ENCODE measurements around the gene FBXL17. TPM values are rescaled to one million over a fixed set of nuclear protein-coding genes. Genes with fewer than 3 reads are reported as not detected.

FBXL17 gene
- total and polyA plus RNA-seq, 2 of the 4 experiments (the other 2 are of a cell fraction): 3.9 to 8.1 TPM

DNA sequence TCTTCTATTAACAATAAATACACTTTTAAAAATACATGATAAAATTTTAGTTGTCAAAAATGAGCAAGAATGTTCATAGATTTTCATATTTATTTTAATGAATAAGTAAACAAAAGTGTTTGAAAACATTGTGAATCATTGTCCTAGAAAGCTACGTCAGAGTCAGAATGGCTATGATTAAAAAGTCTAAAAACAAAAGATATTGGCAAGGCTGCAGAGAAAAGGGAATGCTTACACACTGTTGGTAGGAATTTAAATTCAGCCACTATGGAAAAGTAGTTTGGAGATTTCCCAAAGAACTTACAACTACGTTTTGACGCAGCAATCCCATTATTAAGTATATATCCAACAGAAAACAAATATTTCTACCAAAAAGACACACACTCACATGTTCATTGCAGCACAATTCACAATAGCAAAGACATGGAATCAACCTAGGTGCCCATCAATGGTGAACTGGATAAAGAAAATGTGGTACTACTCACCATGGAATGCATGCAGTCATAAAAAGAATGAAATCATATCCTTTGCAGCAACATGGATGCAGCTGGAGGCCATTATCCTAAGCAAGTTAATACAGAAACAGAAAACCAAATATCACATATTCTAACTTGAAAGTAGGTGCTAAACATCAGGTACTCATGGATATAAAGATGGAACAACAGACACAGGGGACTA lies 49.2 kb upstream of the FBXL17 start:
- in situ Hi-C loops (cut with MboI; ENCODE audit: low sequenced_read_pairs) (no loop called here), intact Hi-C loops (cut with micrococcal nuclease) (no loop called here), dilution Hi-C loops (cut with HindIII; ENCODE audit: low sequenced_read_pairs, unreplicated experiment) (no loop called here)
- ChIA-PET POLR2A (ENCODE audit: unreplicated experiment) (no interaction called here), CTCF (no interaction called here)
- BruUV-seq (replicated peaks): no TSS peak
- H4K8ac ChIP-seq (ENCODE audit: low read depth in 2 of 2, low read length in 2 of 2): peak overlapping the region in 1 of 2 experiments; percentile 79; a peak in 2 of 4 replicates
- no peaks in the 10 kb centered on the region for H3K79me1 ChIP-seq (ENCODE audit: low read depth in 1 of 2, low read length in 2 of 2)
- H3K14ac ChIP-seq (replicated peaks; ENCODE audit: low read depth, low read length): peak overlapping the region; percentile 79; the same call in 1 of the 2 replicates
- H3K9ac ChIP-seq (ENCODE audit: low read depth, low read length): no peak overlapping the region
- no peak overlapping the region for H3K23ac ChIP-seq (ENCODE audit: low read depth, low read length)
- H4K91ac ChIP-seq (ENCODE audit: insufficient read depth, low read depth, low read length): no peak overlapping the region
- H2AK5ac ChIP-seq (ENCODE audit: low read depth, low read length): no peak overlapping the region
- no peaks in the 10 kb centered on the region for H3K9me1 ChIP-seq (ENCODE audit: insufficient read depth, low read length)
- H3K4me2 ChIP-seq (ENCODE audit: low read depth, low read length): no peak overlapping the region
- no peak overlapping the region for H2AFZ ChIP-seq (replicated peaks; ENCODE audit: low read length, poor library complexity)
- WGBS, 2 experiments (ENCODE audit: extremely low coverage in 2 of 2, insufficient read length in 1 of 2): no CpG with 5 or more reads among the region's 3 CpGs
- H3K56ac ChIP-seq (ENCODE audit: extremely low read depth, insufficient read depth, low read length): no peak overlapping the region
- H3K9me3 ChIP-seq (ENCODE audit: control insufficient read depth, insufficient read depth, low read length): no peaks in the 10 kb centered on the region
- no peak overlapping the region for H3K4me3 ChIP-seq (ENCODE audit: insufficient read depth, low read depth, low read length)
- H3K27me3 ChIP-seq (ENCODE audit: control insufficient read depth, insufficient read depth, low read length): no peaks in the 10 kb centered on the region
- no peak overlapping the region for H2BK120ac ChIP-seq (ENCODE audit: low read depth, low read length)
- H2BK15ac ChIP-seq (ENCODE audit: low read depth, low read length): no peak overlapping the region; the same call in 2 of the 3 replicates
- H2BK5ac ChIP-seq (ENCODE audit: low read depth, low read length, poor library complexity, severe bottlenecking): peak overlapping the region; percentile 65
- no peak for TF ChIP-seq BHLHE40 (IDR thresholded peaks at IDR 0.05; ENCODE audit: low read depth, low read length)
- TF ChIP-seq MAFK (IDR thresholded peaks at IDR 0.05; ENCODE audit: low read depth, low read length): no peak
- TF ChIP-seq MAZ (IDR thresholded peaks at IDR 0.05; ENCODE audit: borderline replicate concordance, low read depth, low read length): no peak
- TF ChIP-seq RFX5 (IDR thresholded peaks at IDR 0.05; ENCODE audit: low read depth, low read length): no peak
- TF ChIP-seq CHD1 (IDR thresholded peaks at IDR 0.05; ENCODE audit: low read depth, low read length): no peak
- no peak for TF ChIP-seq RAD21 (IDR thresholded peaks at IDR 0.05; ENCODE audit: low read length)
- TF ChIP-seq POLR2A (IDR thresholded peaks at IDR 0.05; ENCODE audit: low read depth, low read length): no peak
- TF ChIP-seq, protein P1, sequence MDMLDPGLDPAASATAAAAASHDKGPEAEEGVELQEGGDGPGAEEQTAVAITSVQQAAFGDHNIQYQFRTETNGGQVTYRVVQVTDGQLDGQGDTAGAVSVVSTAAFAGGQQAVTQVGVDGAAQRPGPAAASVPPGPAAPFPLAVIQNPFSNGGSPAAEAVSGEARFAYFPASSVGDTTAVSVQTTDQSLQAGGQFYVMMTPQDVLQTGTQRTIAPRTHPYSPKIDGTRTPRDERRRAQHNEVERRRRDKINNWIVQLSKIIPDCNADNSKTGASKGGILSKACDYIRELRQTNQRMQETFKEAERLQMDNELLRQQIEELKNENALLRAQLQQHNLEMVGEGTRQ (IDR thresholded peaks at IDR 0.05; ENCODE audit: low read depth, low read length): no peak
- TF ChIP-seq CEBPB (IDR thresholded peaks at IDR 0.05; ENCODE audit: low read depth, low read length): no peak
- no peak for TF ChIP-seq RCOR1 (IDR thresholded peaks at IDR 0.05; ENCODE audit: insufficient replicate concordance, low read length)
- TF ChIP-seq, protein P2, sequence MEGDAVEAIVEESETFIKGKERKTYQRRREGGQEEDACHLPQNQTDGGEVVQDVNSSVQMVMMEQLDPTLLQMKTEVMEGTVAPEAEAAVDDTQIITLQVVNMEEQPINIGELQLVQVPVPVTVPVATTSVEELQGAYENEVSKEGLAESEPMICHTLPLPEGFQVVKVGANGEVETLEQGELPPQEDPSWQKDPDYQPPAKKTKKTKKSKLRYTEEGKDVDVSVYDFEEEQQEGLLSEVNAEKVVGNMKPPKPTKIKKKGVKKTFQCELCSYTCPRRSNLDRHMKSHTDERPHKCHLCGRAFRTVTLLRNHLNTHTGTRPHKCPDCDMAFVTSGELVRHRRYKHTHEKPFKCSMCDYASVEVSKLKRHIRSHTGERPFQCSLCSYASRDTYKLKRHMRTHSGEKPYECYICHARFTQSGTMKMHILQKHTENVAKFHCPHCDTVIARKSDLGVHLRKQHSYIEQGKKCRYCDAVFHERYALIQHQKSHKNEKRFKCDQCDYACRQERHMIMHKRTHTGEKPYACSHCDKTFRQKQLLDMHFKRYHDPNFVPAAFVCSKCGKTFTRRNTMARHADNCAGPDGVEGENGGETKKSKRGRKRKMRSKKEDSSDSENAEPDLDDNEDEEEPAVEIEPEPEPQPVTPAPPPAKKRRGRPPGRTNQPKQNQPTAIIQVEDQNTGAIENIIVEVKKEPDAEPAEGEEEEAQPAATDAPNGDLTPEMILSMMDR (conservative IDR thresholded peaks at IDR 0.05; ENCODE audit: low read depth, low read length): no peak
- TF ChIP-seq, protein P3, sequence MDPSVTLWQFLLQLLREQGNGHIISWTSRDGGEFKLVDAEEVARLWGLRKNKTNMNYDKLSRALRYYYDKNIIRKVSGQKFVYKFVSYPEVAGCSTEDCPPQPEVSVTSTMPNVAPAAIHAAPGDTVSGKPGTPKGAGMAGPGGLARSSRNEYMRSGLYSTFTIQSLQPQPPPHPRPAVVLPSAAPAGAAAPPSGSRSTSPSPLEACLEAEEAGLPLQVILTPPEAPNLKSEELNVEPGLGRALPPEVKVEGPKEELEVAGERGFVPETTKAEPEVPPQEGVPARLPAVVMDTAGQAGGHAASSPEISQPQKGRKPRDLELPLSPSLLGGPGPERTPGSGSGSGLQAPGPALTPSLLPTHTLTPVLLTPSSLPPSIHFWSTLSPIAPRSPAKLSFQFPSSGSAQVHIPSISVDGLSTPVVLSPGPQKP (IDR thresholded peaks at IDR 0.05; ENCODE audit: borderline replicate concordance, low read depth, low read length): no peak
- TF ChIP-seq FOS (IDR thresholded peaks at IDR 0.05; ENCODE audit: low read depth, low read length): no peak
- no peak for TF ChIP-seq NFE2L2 (IDR thresholded peaks at IDR 0.05; ENCODE audit: low read depth, low read length)
- TF ChIP-seq MXI1 (IDR thresholded peaks at IDR 0.05; ENCODE audit: borderline replicate concordance, low read depth, low read length): no peak
- DNase-seq (peak; percentile 19), ATAC-seq (ENCODE audit: low read depth) (peak; percentile 35; the same call in 1 of the 2 replicates)
- no peak overlapping the region for H2AK9ac ChIP-seq (replicated peaks; ENCODE audit: low read depth, low read length, poor library complexity)
- H4K5ac ChIP-seq (ENCODE audit: low read depth, low read length): no peak overlapping the region
- no peaks in the 10 kb centered on the region; the same call in 1 of the 2 replicates for H3K4me1 ChIP-seq (ENCODE audit: control insufficient read depth, insufficient read depth, low read length)
- H3K18ac ChIP-seq (ENCODE audit: low read depth, low read length): no peak overlapping the region
- no peak overlapping the region for H2BK20ac ChIP-seq (ENCODE audit: low read depth, low read length)
- H4K20me1 ChIP-seq (ENCODE audit: insufficient read depth, low read length): no peaks in the 10 kb centered on the region
- H3K27ac ChIP-seq (ENCODE audit: insufficient read depth, low read length): no peak overlapping the region
- no peak overlapping the region for H3K4ac ChIP-seq (ENCODE audit: low read depth, low read length)
- H3K36me3 ChIP-seq (ENCODE audit: control insufficient read depth, insufficient read depth, low read length): no peaks in the 10 kb centered on the region

Measured in IMR-90 (cell line).